ENCODE measurements around the gene MYLK3. TPM values are rescaled to one million over a fixed set of nuclear protein-coding genes. Genes with fewer than 3 reads are reported as not detected.

MYLK3 gene
- total RNA-seq, 2 donors from 2014 or later: 1.5 to 54.2 TPM

GRCh38 chr16:46658925-46659324 is 89.2 kb downstream of the MYLK3 start:
- no peak overlapping the region for H3K4me3 ChIP-seq
- no peak for TF ChIP-seq POLR2AphosphoS5 (IDR thresholded peaks at IDR 0.05)
- TF ChIP-seq CTCF (IDR thresholded peaks at IDR 0.05): no peak
- TF ChIP-seq POLR2A (IDR thresholded peaks at IDR 0.05): no peak
- no peaks in the 10 kb centered on the region for H3K9me3 ChIP-seq
- H3K27ac ChIP-seq: no peak overlapping the region
- DNase-seq (ENCODE audit: low spot score): no peak
- WGBS: 71% methylated on average over 1 of the region's 1 CpG
- no peaks in the 10 kb centered on the region for H3K4me1 ChIP-seq (replicated peaks)
- intact Hi-C loops (cut with DNase I): no loop called here
- peaks cover 7 to 11% of the 10 kb centered on the region in 2 donors for H3K36me3 ChIP-seq
- H3K27me3 ChIP-seq (replicated peaks; ENCODE audit: insufficient read depth): no peaks in the 10 kb centered on the region

Other genes with a start within 250 kb of the MYLK3 start
- gene SHCBP1, start 127.0 kb downstream of the MYLK3 start, total RNA-seq: 1 to 10 TPM in 1 of 2 donors, under 1 TPM in 1; 0.77 to 5.6 TPM
- gene VPS35, start 59.2 kb downstream of the MYLK3 start, total RNA-seq: 100 to 1,000 TPM in 1 of 2 donors, 10 to 100 TPM in 1; 99.1 to 107 TPM
- gene ORC6, start 58.7 kb downstream of the MYLK3 start, total RNA-seq: 10 to 100 TPM in 1 of 2 donors, 1 to 10 TPM in 1; 1.4 to 16.8 TPM
- 10 to 100 TPM in 1 of 2 donors, 1 to 10 TPM in 1; 8.1 to 24.4 TPM for gene C16orf87, start 82.8 kb upstream of the MYLK3 start, total RNA-seq
- gene GPT2, start 136.0 kb upstream of the MYLK3 start, total RNA-seq: 10 to 100 TPM; 49.8 to 64.6 TPM
- gene DNAJA2, start 225.3 kb upstream of the MYLK3 start, total RNA-seq: 10 to 100 TPM; 41.1 to 64.4 TPM

Measured in prostate gland (tissue), 2 donors.